Endodermal cell (in vitro differentiated cells): ENCODE data around the gene LOXL1. TPM values are rescaled to one million over a fixed set of nuclear protein-coding genes. Genes with fewer than 3 reads are reported as not detected.

Experiments
- DNase-seq: peaks from one replicate; pipeline ENCODE4 v3.0.0-alpha.2; 2017
- H3K27ac ChIP-seq: 2 replicates; pipeline ENCODE4 v1.5.1; 2013; ENCODE audit warnings: mild to moderate bottlenecking, low read depth, low read length, moderate library complexity
- H3K27me3 ChIP-seq: 2 replicates; pipeline ENCODE4 v1.6.1; 2013; ENCODE audit warnings: mild to moderate bottlenecking, low read length, moderate library complexity; ENCODE audit not compliant: insufficient read depth, control insufficient read depth, poor library complexity, severe bottlenecking
- H3K36me3 ChIP-seq: 2 replicates; pipeline ENCODE4 v1.7.0; 2013; ENCODE audit warnings: mild to moderate bottlenecking, low read length, moderate library complexity; ENCODE audit not compliant: control insufficient read depth, insufficient read depth
- H3K4me1 ChIP-seq: one replicate; pipeline ENCODE4 v1.7.0; 2013; ENCODE audit warnings: low read length; ENCODE audit not compliant: control insufficient read depth, insufficient read depth
- H3K4me3 ChIP-seq: 2 replicates; pipeline ENCODE4 v1.5.1; 2013; ENCODE audit warnings: mild to moderate bottlenecking, low read length, moderate library complexity
- H3K9ac ChIP-seq: 2 replicates; pipeline ENCODE4 v1.6.1; 2013; ENCODE audit warnings: mild to moderate bottlenecking, low read length, moderate library complexity; ENCODE audit not compliant: poor library complexity, severe bottlenecking; ENCODE audit errors: extremely low read depth
- H3K9me3 ChIP-seq: 2 replicates; pipeline ENCODE4 v1.6.1; 2013; ENCODE audit warnings: mild to moderate bottlenecking, low read length, moderate library complexity; ENCODE audit not compliant: control insufficient read depth
- H3K27ac Mint-ChIP-seq: 2 replicates; pipeline ENCODE4 v1.8.0; 2020; ENCODE audit warnings: mixed read lengths
- H3K27me3 Mint-ChIP-seq: 2 replicates; pipeline ENCODE4 v1.8.0; 2021; ENCODE audit warnings: mild to moderate bottlenecking, mixed read lengths; ENCODE audit not compliant: insufficient read depth
- H3K36me3 Mint-ChIP-seq: 2 replicates; pipeline ENCODE4 v1.8.0; 2020; ENCODE audit warnings: low read depth, mixed read lengths
- H3K4me1 Mint-ChIP-seq: 2 replicates; pipeline ENCODE4 v1.8.0; 2020; ENCODE audit warnings: mixed read lengths
- H3K4me3 Mint-ChIP-seq: 2 replicates; pipeline ENCODE4 v1.8.0; 2020; ENCODE audit warnings: mild to moderate bottlenecking, moderate library complexity, mixed read lengths
- H3K9me3 Mint-ChIP-seq: 2 replicates; pipeline ENCODE4 v1.8.0; 2020; ENCODE audit warnings: mild to moderate bottlenecking, mixed read lengths
- WGBS, 2 experiments: methylation state at CpG; one replicate each; pipeline versions ENCODE4 v1.1.5 to v1.1.7; 2013; ENCODE audit warnings: missing lambda C conversion rate in 2 of 2, mixed read lengths in 1 of 2; ENCODE audit not compliant: insufficient coverage in 1 of 2, insufficient read length in 1 of 2; 5-methylcytosine and 5-hydroxymethylcytosine counted together
- total RNA-seq, 2 donors: library from RNA; stranded (reverse); fragmentation: NEBNext Ultra II Directional in 1 of 2; extraction: Animal tissue kit (Norgen Biotek cat#: 25700) in 1 of 2; gene quantifications; 2 replicates in 1 of 2; 3 replicates in 1 of 2; pipeline ENCODE4 v1.2.1, GENCODE V29; 2021
- TF ChIP-seq, protein P1 (sequence below): fragments of 200-600 bp; sonication (generic); conservative IDR thresholded peaks from 2 replicates; pipeline ENCODE4 v1.5.0; 2021; ENCODE audit warnings: antibody characterized with exemption, mild to moderate bottlenecking

LOXL1 gene
- total RNA-seq, 2 donors from 2014 or later, result 21.3 to 31.8 TPM

DNA sequence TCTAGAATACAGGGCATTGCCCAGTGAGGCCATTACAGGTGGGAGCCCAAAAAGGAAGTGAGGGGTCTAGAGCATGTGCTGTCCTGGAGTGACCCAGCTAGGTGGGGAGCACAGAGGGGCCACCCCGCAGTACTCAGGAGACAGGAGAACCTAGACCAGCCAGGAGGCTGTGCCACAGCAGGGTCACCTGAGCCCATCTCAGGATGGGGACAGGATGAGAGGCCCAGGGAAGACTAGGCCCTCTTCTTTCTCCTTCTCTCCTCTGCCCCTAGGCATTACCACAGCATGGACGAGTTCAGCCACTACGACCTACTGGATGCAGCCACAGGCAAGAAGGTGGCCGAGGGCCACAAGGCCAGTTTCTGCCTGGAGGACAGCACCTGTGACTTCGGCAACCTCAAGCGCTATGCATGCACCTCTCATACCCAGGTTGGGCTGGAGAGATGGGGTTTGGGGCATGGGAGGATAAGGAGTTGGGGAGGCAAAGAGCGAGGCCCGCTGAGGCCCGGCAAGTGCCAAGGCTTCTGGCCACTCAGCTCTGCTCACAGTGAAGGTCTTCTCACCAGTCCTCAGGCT, 20.6 kb downstream of the LOXL1 start:
- H3K36me3 Mint-ChIP-seq, result peaks cover 3% of the 10 kb centered on the region
- H3K9me3 Mint-ChIP-seq, result no peaks in the 10 kb centered on the region
- 95 to 96% methylated on average over 5 to 9 of the region's 9 CpGs for WGBS, 2 experiments
- no peaks in the 10 kb centered on the region for H3K36me3 ChIP-seq
- H3K27me3 ChIP-seq, result no peaks in the 10 kb centered on the region
- peaks cover 3% of the 10 kb centered on the region for H3K4me1 ChIP-seq
- no peak overlapping the region for H3K4me3 ChIP-seq
- H3K4me3 Mint-ChIP-seq, result no peak overlapping the region
- no peak overlapping the region for H3K9ac ChIP-seq
- peaks cover 6% of the 10 kb centered on the region for H3K27me3 Mint-ChIP-seq
- H3K9me3 ChIP-seq, result no peaks in the 10 kb centered on the region
- H3K4me1 Mint-ChIP-seq, result peaks cover 8% of the 10 kb centered on the region
- TF ChIP-seq, protein P1, sequence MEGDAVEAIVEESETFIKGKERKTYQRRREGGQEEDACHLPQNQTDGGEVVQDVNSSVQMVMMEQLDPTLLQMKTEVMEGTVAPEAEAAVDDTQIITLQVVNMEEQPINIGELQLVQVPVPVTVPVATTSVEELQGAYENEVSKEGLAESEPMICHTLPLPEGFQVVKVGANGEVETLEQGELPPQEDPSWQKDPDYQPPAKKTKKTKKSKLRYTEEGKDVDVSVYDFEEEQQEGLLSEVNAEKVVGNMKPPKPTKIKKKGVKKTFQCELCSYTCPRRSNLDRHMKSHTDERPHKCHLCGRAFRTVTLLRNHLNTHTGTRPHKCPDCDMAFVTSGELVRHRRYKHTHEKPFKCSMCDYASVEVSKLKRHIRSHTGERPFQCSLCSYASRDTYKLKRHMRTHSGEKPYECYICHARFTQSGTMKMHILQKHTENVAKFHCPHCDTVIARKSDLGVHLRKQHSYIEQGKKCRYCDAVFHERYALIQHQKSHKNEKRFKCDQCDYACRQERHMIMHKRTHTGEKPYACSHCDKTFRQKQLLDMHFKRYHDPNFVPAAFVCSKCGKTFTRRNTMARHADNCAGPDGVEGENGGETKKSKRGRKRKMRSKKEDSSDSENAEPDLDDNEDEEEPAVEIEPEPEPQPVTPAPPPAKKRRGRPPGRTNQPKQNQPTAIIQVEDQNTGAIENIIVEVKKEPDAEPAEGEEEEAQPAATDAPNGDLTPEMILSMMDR, result no peak
- no peak for DNase-seq
- H3K27ac Mint-ChIP-seq, result no peak overlapping the region
- H3K27ac ChIP-seq, result no peak overlapping the region

DNA sequence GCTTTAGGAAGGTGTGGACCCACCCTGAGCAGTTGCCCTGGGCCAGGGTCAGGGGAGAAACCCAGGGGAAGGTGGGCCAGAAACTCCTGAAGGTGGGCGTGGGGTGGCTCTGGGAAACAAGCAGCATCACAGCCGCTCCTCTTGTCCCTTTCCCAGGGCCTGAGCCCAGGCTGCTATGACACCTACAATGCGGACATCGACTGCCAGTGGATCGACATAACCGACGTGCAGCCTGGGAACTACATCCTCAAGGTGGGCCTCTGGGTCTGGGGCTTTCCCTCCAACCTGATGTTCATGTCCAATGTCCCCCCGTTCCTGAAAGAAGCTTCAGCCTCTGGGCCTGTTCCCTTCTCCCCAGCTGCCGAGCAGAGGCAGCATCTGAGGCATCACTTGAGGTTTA, 21.4 kb downstream of the LOXL1 start:
- Histone ChIP-seq H3K36me3 (no peaks in the 10 kb centered on the region), H3K4me1 (peaks cover 3% of the 10 kb centered on the region), H3K9me3 (no peaks in the 10 kb centered on the region), H3K27me3 (no peaks in the 10 kb centered on the region), H3K4me3 (no peak overlapping the region), H3K27ac (no peak overlapping the region), H3K9ac (no peak overlapping the region)
- H3K4me3 Mint-ChIP-seq, result no peak overlapping the region
- H3K27me3 Mint-ChIP-seq, result peaks cover 3% of the 10 kb centered on the region
- TF ChIP-seq, protein P1, result no peak
- H3K4me1 Mint-ChIP-seq, result peaks cover 10% of the 10 kb centered on the region
- H3K9me3 Mint-ChIP-seq, result no peaks in the 10 kb centered on the region
- DNase-seq, result no peak
- WGBS, 2 experiments, result 91 to 98% methylated on average over 6 to 9 of the region's 9 CpGs
- peaks cover 3% of the 10 kb centered on the region for H3K36me3 Mint-ChIP-seq
- no peak overlapping the region for H3K27ac Mint-ChIP-seq

DNA sequence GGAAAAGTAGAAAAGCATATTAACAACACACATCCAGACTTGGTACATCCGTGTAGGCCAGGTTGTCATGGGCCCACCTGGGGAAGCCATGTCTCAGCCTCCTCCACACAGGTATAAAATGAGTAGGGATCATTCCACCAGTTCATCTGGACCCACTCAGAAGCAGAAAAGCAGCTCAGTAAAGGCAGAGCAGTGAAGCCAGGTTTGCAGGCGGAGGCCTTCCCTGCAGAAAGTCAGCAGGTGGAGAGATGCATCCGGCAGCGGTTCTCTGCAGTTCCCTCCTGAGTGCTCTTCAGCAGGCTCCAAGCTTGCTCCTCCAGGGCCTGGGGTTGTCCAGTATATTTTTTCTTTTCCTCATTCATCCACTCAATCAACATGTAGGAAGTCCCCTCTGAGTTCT, 22.1 kb downstream of the LOXL1 start:
- H3K9ac ChIP-seq, result no peak overlapping the region
- 87 to 97% methylated on average over 3 to 4 of the region's 4 CpGs for WGBS, 2 experiments
- no peak for DNase-seq
- peaks cover 3% of the 10 kb centered on the region for H3K4me1 ChIP-seq
- Mint-ChIP-seq H3K4me1 (peaks cover 10% of the 10 kb centered on the region), H3K27me3 (no peaks in the 10 kb centered on the region), H3K36me3 (peaks cover 3% of the 10 kb centered on the region), H3K27ac (no peak overlapping the region), H3K4me3 (no peak overlapping the region), H3K9me3 (no peaks in the 10 kb centered on the region)
- no peak overlapping the region for H3K27ac ChIP-seq
- no peaks in the 10 kb centered on the region for H3K36me3 ChIP-seq
- H3K27me3 ChIP-seq, result no peaks in the 10 kb centered on the region
- H3K4me3 ChIP-seq, result no peak overlapping the region
- TF ChIP-seq, protein P1, result no peak
- H3K9me3 ChIP-seq, result no peaks in the 10 kb centered on the region
